CD14-positive monocyte (primary cell): ENCODE measurements around the gene SERINC4. TPM values are rescaled to one million over a fixed set of nuclear protein-coding genes. Genes with fewer than 3 reads are reported as not detected.
A peak's percentile ranks its signal among the peaks of the same experiment; 100 is the strongest.
"Not testable (repeated sequence)": the region's sequence is repeated elsewhere in the genome, so short reads cannot be mapped to it uniquely, and the experiment has no call there.

Source experiments
- DNase-seq, 3 donors: peaks; one replicate each; pipeline ENCODE4 v3.0.0-alpha.2; 2011 to 2022
- H2AFZ ChIP-seq: 2 replicates; pipeline ENCODE4 v1.6.0; 2012; ENCODE audit warnings: mild to moderate bottlenecking, low read depth, low read length, inconsistent platforms; ENCODE audit not compliant: insufficient read depth, poor library complexity, severe bottlenecking
- H3K27ac ChIP-seq, 2 donors: 1 replicate in 1 of 2; 2 replicates in 1 of 2; pipeline ENCODE4 v1.5.1; 2012 to 2013; ENCODE audit warnings: low read length in 2 of 2, control low read depth in 1 of 2, inconsistent platforms in 1 of 2, low read depth in 1 of 2, mild to moderate bottlenecking in 1 of 2
- H3K27me3 ChIP-seq, 2 donors: one replicate each; pipeline versions ENCODE4 v1.6.0 to v1.6.1; 2011 to 2013; ENCODE audit warnings: low read length in 2 of 2; ENCODE audit not compliant: control insufficient read depth in 2 of 2, insufficient read depth in 2 of 2
- H3K36me3 ChIP-seq, 2 donors: replicated peaks in 1 of 2; 1 replicate in 1 of 2; 2 replicates in 1 of 2; pipeline versions ENCODE4 v1.5.1 to v1.6.1; 2012 to 2013; ENCODE audit warnings: low read length in 2 of 2, control low read depth in 1 of 2, inconsistent platforms in 1 of 2, mild to moderate bottlenecking in 1 of 2; ENCODE audit not compliant: insufficient read depth in 2 of 2, control insufficient read depth in 1 of 2
- H3K4me1 ChIP-seq, 2 donors: 1 replicate in 1 of 2; 2 replicates in 1 of 2; pipeline versions ENCODE4 v1.5.1 to v1.6.1; 2012 to 2013; ENCODE audit warnings: low read length in 2 of 2, control low read depth in 1 of 2, inconsistent platforms in 1 of 2, mild to moderate bottlenecking in 1 of 2, moderate library complexity in 1 of 2; ENCODE audit not compliant: insufficient read depth in 2 of 2, control insufficient read depth in 1 of 2
- H3K4me2 ChIP-seq: replicated peaks from 2 replicates; pipeline ENCODE3; 2012; ENCODE audit warnings: low read length, moderate library complexity, mild to moderate bottlenecking; ENCODE audit not compliant: poor library complexity, severe bottlenecking; ENCODE audit errors: extremely low read depth
- H3K4me3 ChIP-seq, 3 experiments: fragments of 200-600 bp in 1 of 3; sonication (generic) in 1 of 3; replicated peaks in 1 of 3; 1 replicate in 2 of 3; 2 replicates in 1 of 3; pipeline ENCODE4 v1.5.1; 2011 to 2013; ENCODE audit warnings: low read length in 3 of 3, mild to moderate bottlenecking in 3 of 3, control low read depth in 2 of 3, low read depth in 2 of 3, inconsistent platforms in 1 of 3, moderate library complexity in 1 of 3
- H3K79me2 ChIP-seq: 2 replicates; pipeline ENCODE4 v1.6.0; 2012; ENCODE audit warnings: mild to moderate bottlenecking, control low read depth, inconsistent platforms, low read length, moderate library complexity; ENCODE audit not compliant: insufficient read depth
- H3K9ac ChIP-seq: 2 replicates; pipeline ENCODE4 v1.6.0; 2017; ENCODE audit warnings: low read length, mild to moderate bottlenecking; ENCODE audit not compliant: insufficient read depth, poor library complexity, severe bottlenecking
- H3K9me3 ChIP-seq, 2 donors: replicated peaks in 1 of 2; 1 replicate in 1 of 2; 2 replicates in 1 of 2; pipeline versions ENCODE4 v1.5.1 to v1.6.1; 2012 to 2013; ENCODE audit warnings: low read length in 2 of 2, control low read depth in 1 of 2; ENCODE audit not compliant: control insufficient read depth in 1 of 2, insufficient read depth in 1 of 2
- H4K20me1 ChIP-seq: 2 replicates; pipeline ENCODE4 v1.6.0; 2012; ENCODE audit warnings: mild to moderate bottlenecking, low read length, control low read depth, moderate library complexity; ENCODE audit not compliant: insufficient read depth
- H3K27ac Mint-ChIP-seq, 7 donors: one replicate each; pipeline ENCODE4 v1.8.0; 2020; ENCODE audit warnings: mild to moderate bottlenecking in 7 of 7, mixed read lengths in 7 of 7, moderate library complexity in 6 of 7, inconsistent platforms in 2 of 7
- H3K27me3 Mint-ChIP-seq, 3 donors: one replicate each; pipeline ENCODE4 v1.8.0; 2021 to 2022; ENCODE audit warnings: low read depth in 3 of 3, mild to moderate bottlenecking in 3 of 3, mixed read lengths in 3 of 3, moderate library complexity in 3 of 3, inconsistent platforms in 1 of 3
- H3K36me3 Mint-ChIP-seq, 2 donors: one replicate each; pipeline ENCODE4 v1.8.0; 2020; ENCODE audit warnings: mixed read lengths in 2 of 2, inconsistent platforms in 1 of 2, mild to moderate bottlenecking in 1 of 2
- H3K4me1 Mint-ChIP-seq: one replicate; pipeline ENCODE4 v1.8.0; 2020; ENCODE audit warnings: mild to moderate bottlenecking, mixed read lengths
- H3K4me3 Mint-ChIP-seq, 2 donors: one replicate each; pipeline ENCODE4 v1.8.0; 2020; ENCODE audit warnings: mild to moderate bottlenecking in 2 of 2, mixed read lengths in 2 of 2, moderate library complexity in 1 of 2
- H3K9me3 Mint-ChIP-seq, 7 donors: one replicate each; pipeline ENCODE4 v1.8.0; 2020 to 2022; ENCODE audit warnings: mixed read lengths in 7 of 7, mild to moderate bottlenecking in 6 of 7, moderate library complexity in 6 of 7, inconsistent platforms in 2 of 7
- WGBS: methylation state at CpG from one replicate; pipeline ENCODE4 v1.1.5; 2013; ENCODE audit warnings: missing lambda C conversion rate; ENCODE audit not compliant: insufficient coverage; 5-methylcytosine and 5-hydroxymethylcytosine counted together
- intact Hi-C, 2 donors: fragments of 100-400 bp; cut with micrococcal nuclease; formaldehyde crosslinking; loops; one replicate each; pipeline versions ENCODE4 v1.15.0 to v1.15.1; 2023
- polyA plus RNA-seq, 3 donors: library from polyadenylated mRNA; depleted of rRNA in 1 of 3; unstranded in 2 of 3; stranded (reverse) in 1 of 3; fragments of 300-500 nt in 2 of 3; fragments of >200 nt in 1 of 3; fragmentation: Illumina TruSeq in 2 of 3; gene quantifications; 1 replicate in 2 of 3; 2 replicates in 1 of 3; pipeline ENCODE4 v1.2.3, GENCODE V29; 2012 to 2021
- small RNA-seq: library from RNA; depleted of rRNA; stranded (forward); fragments of <200 nt; gene quantifications from one replicate; pipeline ENCODE3, GENCODE V24; 2012; ENCODE audit warnings: low read depth; ENCODE audit not compliant: insufficient read length

The SERINC4 gene
- polyA plus RNA-seq, 3 donors = 0.09 to 0.70 (median 0.56) TPM

DNA sequence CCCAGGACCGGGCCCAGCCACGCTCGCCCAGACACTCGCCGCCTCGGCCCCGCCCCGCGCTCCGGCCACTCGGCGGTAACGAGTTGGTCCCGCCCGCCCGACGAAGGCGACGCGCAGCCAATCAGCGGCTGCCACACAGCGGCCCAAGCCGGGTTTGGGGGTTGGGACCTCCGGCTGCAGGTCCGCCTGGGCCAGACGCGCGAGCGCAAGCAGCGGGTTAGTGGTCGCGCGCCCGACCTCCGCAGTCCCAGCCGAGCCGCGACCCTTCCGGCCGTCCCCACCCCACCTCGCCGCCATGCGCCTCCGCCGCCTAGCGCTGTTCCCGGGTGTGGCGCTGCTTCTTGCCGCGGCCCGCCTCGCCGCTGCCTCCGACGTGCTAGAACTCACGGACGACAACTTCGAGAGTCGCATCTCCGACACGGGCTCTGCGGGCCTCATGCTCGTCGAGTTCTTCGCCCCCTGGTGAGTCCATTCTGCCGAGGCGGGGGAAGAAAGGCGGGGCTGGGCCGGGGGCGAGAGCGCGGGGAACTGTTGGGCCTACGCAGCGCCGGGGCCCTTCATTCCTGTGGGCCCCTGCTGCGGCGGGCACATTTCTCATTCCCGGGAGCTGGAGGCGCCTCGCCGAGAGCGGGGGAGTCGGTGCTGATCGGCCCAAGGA is 53.6 kb downstream of the SERINC4 start, which contains the start of gene PDIA3:
Gene PDIA3 (plus strand): TSS at position 194 of the 658 bp plus-strand sequence. CDS start 102 bp downstream, at position 296.
- not testable (repeated sequence) for H3K36me3 ChIP-seq, H3K27me3 Mint-ChIP-seq, H3K9me3 ChIP-seq, H3K9me3 Mint-ChIP-seq, H3K27me3 ChIP-seq, H3K36me3 Mint-ChIP-seq
- Histone ChIP-seq H3K27ac (peak within 1 kb of the TSS; percentile 99), H3K4me1 (peaks cover 33 to 49% of the 10 kb centered on the region in 2 donors), H2AFZ (peak within 1 kb of the TSS; percentile 68), H3K4me2 (peak within 1 kb of the TSS; percentile 79), H3K9ac (peak within 1 kb of the TSS; percentile 100), H3K79me2 (peaks cover 52% of the 10 kb centered on the region), H4K20me1 (peaks cover 44% of the 10 kb centered on the region), H3K4me3 (peak within 1 kb of the TSS; percentile 79 to 91 (median 82))
- WGBS = under 1% methylated on average over 84 of the region's 84 CpGs
- H3K27ac Mint-ChIP-seq = peak within 1 kb of the TSS; percentile 93 to 99 (median 97)
- H3K4me3 Mint-ChIP-seq = peak within 1 kb of the TSS; percentile 88 to 92
- intact Hi-C loops = loop anchor here in 1 of 2 donors (5.0 to 10.0 kb wide), 2 partner anchors 46 to 798 kb away; partner anchors contain the start of gene SERF2
- H3K4me1 Mint-ChIP-seq = peaks cover 35% of the 10 kb centered on the region
- peak; percentile 87 to 91 (median 90) for DNase-seq

Small RNA genes within 50 kb of the gene (small RNA-seq; reads per million reads assigned to genes)
- not detected for gene MIR1282

Other genes starting within 250 kb of the SERINC4 start
- 10 to 100 TPM in 1 of 3 donors, 1 to 10 TPM in 1, under 1 TPM in 1; 0.95 to 19.9 (median 2.0) TPM for gene PPIP5K1, start 210.0 kb downstream of the SERINC4 start, polyA plus RNA-seq
- gene CKMT1B, start 206.2 kb downstream of the SERINC4 start, polyA plus RNA-seq = not detected
- under 1 TPM in 1 of 3 donors, not detected in 2; 0.37 TPM for gene STRC, start 181.4 kb downstream of the SERINC4 start, polyA plus RNA-seq
- 1 to 10 TPM in 1 of 3 donors, not detected in 2; 2.5 TPM for gene CATSPER2, start 151.4 kb downstream of the SERINC4 start, polyA plus RNA-seq
- gene CKMT1A, start 106.4 kb downstream of the SERINC4 start, polyA plus RNA-seq = not detected
- 100 to 1,000 TPM; 101 to 305 (median 195) TPM for gene PDIA3, start 53.8 kb downstream of the SERINC4 start, polyA plus RNA-seq
- 1 to 10 TPM in 1 of 3 donors, under 1 TPM in 2; 0.29 to 1.2 (median 0.60) TPM for gene ELL3, start 23.3 kb downstream of the SERINC4 start, polyA plus RNA-seq
- gene SERF2, start 7.9 kb downstream of the SERINC4 start, polyA plus RNA-seq = 1,000 to 10,000 TPM; 1,511 to 3,135 (median 2,483) TPM
- gene HYPK, start 379 bp upstream of the SERINC4 start, polyA plus RNA-seq = 10 to 100 TPM in 1 of 3 donors, 1 to 10 TPM in 2; 4.4 to 23.1 (median 5.3) TPM
- gene MFAP1, start 24.5 kb upstream of the SERINC4 start, polyA plus RNA-seq = 1 to 10 TPM; 2.6 to 3.7 (median 3.7) TPM
- under 1 TPM; 0.32 to 0.91 (median 0.40) TPM for gene WDR76, start 26.8 kb upstream of the SERINC4 start, polyA plus RNA-seq